Uterus (tissue), 2 donors: ENCODE results near the gene WBP1.

Experiments used
- CTCF ChIP-seq, 4 experiments: fragments of 200-600 bp in 2 of 4; fragments of 450-650 bp in 2 of 4; sonication (generic) in 2 of 4; IDR thresholded peaks; one replicate each; pipeline ENCODE4 v1.5.1; 2016 to 2019; ENCODE audit warnings: antibody characterized with exemption in 4 of 4, mild to moderate bottlenecking in 2 of 4, moderate library complexity in 1 of 4
- POLR2A ChIP-seq, 2 donors: fragments of 450-650 bp; IDR thresholded peaks; one replicate each; pipeline ENCODE4 v1.6.1; 2016; ENCODE audit warnings: antibody characterized with exemption in 2 of 2, mild to moderate bottlenecking in 1 of 2, moderate library complexity in 1 of 2

- TF ChIP-seq CTCF (IDR thresholded peaks at IDR 0.05): no peak
- TF ChIP-seq POLR2A (IDR thresholded peaks at IDR 0.05): no peak
Measured at GRCh38 chr2:74457129-74457548, 1.1 kb upstream of the WBP1 start.
